RWPE1 (cell line): ENCODE results near the gene DEAF1.

ENCODE experiments used
- CTCF ChIA-PET: fragments of 350-600 bp; sonication (Branson Sonifier 250); formaldehyde crosslinking; extraction: SDS; loops from one replicate; lab custom pipeline; 2021; lab: Yijun Ruan, JAX
- POLR2A ChIA-PET: fragments of 400-600 bp; formaldehyde crosslinking; extraction: SDS; loops from one replicate; lab custom pipeline; 2020; ENCODE audit warnings: antibody characterized with exemption; ENCODE audit not compliant: low non-redundant PET; lab: Yijun Ruan, JAX
- DNase-seq: peaks from one replicate; pipeline ENCODE4 v3.0.0; 2012; ENCODE audit warnings: low spot score
- H3K27ac ChIP-seq: fragments of 450-650 bp; 2 replicates; pipeline ENCODE4 v1.5.1; 2017
- CTCF ChIP-seq: fragments of 450-650 bp; conservative IDR thresholded peaks from 2 replicates; pipeline ENCODE4 v1.5.1; 2017; ENCODE audit warnings: low read depth, mild to moderate bottlenecking

The DEAF1 gene

GRCh38 chr11:629237-629583, 65.8 kb downstream of the DEAF1 start:
- peak overlapping the region; percentile 38 for H3K27ac ChIP-seq
- CTCF ChIA-PET, result no interaction called here
- DNase-seq, result no peak
- no peak for TF ChIP-seq CTCF
- POLR2A ChIA-PET, result no interaction called here

- peak overlapping the region; percentile 38 for H3K27ac ChIP-seq
- CTCF ChIA-PET, result interaction anchor here (0.6 kb wide), 1 partner anchor 135 kb away, joined by 3 read pairs; no protein-coding TSS in a partner anchor
- no peak for DNase-seq
- no peak for TF ChIP-seq CTCF
- POLR2A ChIA-PET, result no interaction called here
These were observed 67.0 kb downstream of the DEAF1 start for GRCh38 chr11:628056-628455.

GRCh38 chr11:627308-627576, 67.8 kb downstream of the DEAF1 start:
- ChIA-PET CTCF (no interaction called here), POLR2A (no interaction called here)
- TF ChIP-seq CTCF, result no peak
- H3K27ac ChIP-seq, result no peak overlapping the region
- DNase-seq, result no peak

GRCh38 chr11:626475-627307, 68.3 kb downstream of the DEAF1 start, which contains the start of gene SCT:
SCT (minus strand) TSS chr11:627181; CDS start chr11:627143, 38 bp downstream.
- no peak for TF ChIP-seq CTCF
- H3K27ac ChIP-seq, result no peak within 1 kb of the TSS
- DNase-seq, result no peak
- ChIA-PET CTCF (no interaction called here), POLR2A (no interaction called here)

GRCh38 chr11:625636-626268, 69.3 kb downstream of the DEAF1 start:
- no peak for DNase-seq
- TF ChIP-seq CTCF, result no peak
- ChIA-PET POLR2A (no interaction called here), CTCF (no interaction called here)
- H3K27ac ChIP-seq, result no peak overlapping the region

- POLR2A ChIA-PET, result interaction anchor here (0.5 kb wide), 1 partner anchor 9 kb away, joined by 3 read pairs; no protein-coding TSS in a partner anchor
- H3K27ac ChIP-seq, result peak within 1 kb of the TSS; percentile 32
- no peak for DNase-seq
- TF ChIP-seq CTCF, result no peak
- CTCF ChIA-PET, result no interaction called here
These were observed 70.1 kb downstream of the DEAF1 start, which contains the start of gene CDHR5 for GRCh38 chr11:624705-625635. CDHR5 (minus strand) TSS chr11:624955; CDS start chr11:624902, 53 bp downstream.
